ENCODE measurements around the gene CASP9. TPM values are rescaled to one million over a fixed set of nuclear protein-coding genes. Genes with fewer than 3 reads are reported as not detected.
"Not testable (repeated sequence)": the region's sequence is repeated elsewhere in the genome, so short reads cannot be mapped to it uniquely, and the experiment has no call there.

The CASP9 gene
- total RNA-seq, 1 donor from 2014 or later, result 12.6 TPM

GRCh38 chr1:15460708-15461095, 63.3 kb downstream of the CASP9 start:
- Mint-ChIP-seq H3K9me3 (ENCODE audit: unreplicated experiment) (no peaks in the 10 kb centered on the region), H3K27me3 (ENCODE audit: unreplicated experiment) (no peaks in the 10 kb centered on the region), H3K4me1 (ENCODE audit: unreplicated experiment) (peaks cover 5% of the 10 kb centered on the region), H3K36me3 (ENCODE audit: unreplicated experiment) (no peaks in the 10 kb centered on the region), H3K4me3 (ENCODE audit: unreplicated experiment) (no peak overlapping the region), H3K27ac (ENCODE audit: unreplicated experiment) (no peak overlapping the region)
- TF ChIP-seq CTCF (IDR thresholded peaks at IDR 0.05), result no peak
- DNase-seq (ENCODE audit: extremely low spot score, unreplicated experiment), result no peak

GRCh38 chr1:15459771-15460707, 64.0 kb downstream of the CASP9 start:
- Mint-ChIP-seq H3K36me3 (ENCODE audit: unreplicated experiment) (no peaks in the 10 kb centered on the region), H3K27ac (ENCODE audit: unreplicated experiment) (no peak overlapping the region), H3K4me1 (ENCODE audit: unreplicated experiment) (peaks cover 5% of the 10 kb centered on the region), H3K4me3 (ENCODE audit: unreplicated experiment) (no peak overlapping the region), H3K27me3 (ENCODE audit: unreplicated experiment) (no peaks in the 10 kb centered on the region), H3K9me3 (ENCODE audit: unreplicated experiment) (no peaks in the 10 kb centered on the region)
- no peak for TF ChIP-seq CTCF (IDR thresholded peaks at IDR 0.05)
- DNase-seq (ENCODE audit: extremely low spot score, unreplicated experiment), result no peak

GRCh38 chr1:15458388-15458787, 65.6 kb downstream of the CASP9 start:
- H3K27me3 Mint-ChIP-seq (ENCODE audit: unreplicated experiment); DNase-seq (ENCODE audit: extremely low spot score, unreplicated experiment): not testable (repeated sequence)

GRCh38 chr1:15457585-15457984, 66.4 kb downstream of the CASP9 start:
- Mint-ChIP-seq H3K27ac (ENCODE audit: unreplicated experiment) (no peak overlapping the region), H3K36me3 (ENCODE audit: unreplicated experiment) (no peaks in the 10 kb centered on the region), H3K4me3 (ENCODE audit: unreplicated experiment) (no peak overlapping the region), H3K4me1 (ENCODE audit: unreplicated experiment) (peaks cover 15% of the 10 kb centered on the region), H3K9me3 (ENCODE audit: unreplicated experiment) (no peaks in the 10 kb centered on the region), H3K27me3 (ENCODE audit: unreplicated experiment) (no peaks in the 10 kb centered on the region)
- DNase-seq (ENCODE audit: extremely low spot score, unreplicated experiment), result no peak
- TF ChIP-seq CTCF (IDR thresholded peaks at IDR 0.05), result no peak

More at GRCh38 chr1:15458388-15458787, 65.6 kb downstream of the CASP9 start:
- not testable (repeated sequence) for H3K4me3 Mint-ChIP-seq (ENCODE audit: unreplicated experiment); H3K9me3 Mint-ChIP-seq (ENCODE audit: unreplicated experiment); H3K27ac Mint-ChIP-seq (ENCODE audit: unreplicated experiment); H3K36me3 Mint-ChIP-seq (ENCODE audit: unreplicated experiment)
- peaks cover 15% of the 10 kb centered on the region for H3K4me1 Mint-ChIP-seq (ENCODE audit: unreplicated experiment)

- no peak for DNase-seq (ENCODE audit: extremely low spot score, unreplicated experiment)
- Mint-ChIP-seq H3K4me3 (ENCODE audit: unreplicated experiment) (no peak within 1 kb of the TSS), H3K4me1 (ENCODE audit: unreplicated experiment) (peaks cover 15% of the 10 kb centered on the region), H3K36me3 (ENCODE audit: unreplicated experiment) (no peaks in the 10 kb centered on the region), H3K27me3 (ENCODE audit: unreplicated experiment) (no peaks in the 10 kb centered on the region), H3K9me3 (ENCODE audit: unreplicated experiment) (no peaks in the 10 kb centered on the region), H3K27ac (ENCODE audit: unreplicated experiment) (no peak within 1 kb of the TSS)
- no peak for TF ChIP-seq CTCF (IDR thresholded peaks at IDR 0.05)
These were observed 67.6 kb downstream of the CASP9 start, which contains the start of gene CELA2A for GRCh38 chr1:15456313-15456954. Gene CELA2A (plus strand): TSS chr1:15456732. CDS start chr1:15456754, 22 bp downstream.

Data from osteocyte (in vitro differentiated cells).